Osteoblast (primary cell): Measurements from ENCODE around the gene YPEL3. TPM values are rescaled to one million over a fixed set of nuclear protein-coding genes. Genes with fewer than 3 reads are reported as not detected.

ENCODE experiments used
- DNase-seq: peaks from one replicate; pipeline ENCODE4 v3.0.0; 2011; ENCODE audit warnings: low spot score, mixed read lengths; ENCODE audit not compliant: insufficient read length; ENCODE audit errors: missing footprints
- H2AFZ ChIP-seq: 2 replicates; pipeline ENCODE4 v1.6.0; 2011; ENCODE audit warnings: mild to moderate bottlenecking, low read length
- H3K27ac ChIP-seq: 2 replicates; pipeline ENCODE4 v1.5.1; 2011; ENCODE audit warnings: mild to moderate bottlenecking, low read depth, low read length, moderate library complexity
- H3K27me3 ChIP-seq: 2 replicates; pipeline ENCODE4 v1.6.0; 2012; ENCODE audit warnings: mild to moderate bottlenecking, control low read depth, inconsistent platforms, low read length, moderate library complexity; ENCODE audit not compliant: insufficient read depth
- H3K36me3 ChIP-seq: 2 replicates; pipeline ENCODE4 v1.5.1; 2011; ENCODE audit warnings: mild to moderate bottlenecking, low read length, control low read depth, moderate library complexity; ENCODE audit not compliant: insufficient read depth
- H3K4me1 ChIP-seq: 2 replicates; pipeline ENCODE4 v1.5.1; 2011; ENCODE audit warnings: mild to moderate bottlenecking, low read length, control low read depth, moderate library complexity; ENCODE audit not compliant: insufficient read depth
- H3K4me2 ChIP-seq: 2 replicates; pipeline ENCODE4 v1.6.0; 2011; ENCODE audit warnings: mild to moderate bottlenecking, low read length; ENCODE audit not compliant: insufficient read depth
- H3K4me3 ChIP-seq: fragments of 200-600 bp; sonication (generic); 3 replicates; pipeline ENCODE4 v1.5.1; 2012; ENCODE audit warnings: mild to moderate bottlenecking, low read length, inconsistent platforms; ENCODE audit not compliant: insufficient read depth
- H3K79me2 ChIP-seq: 2 replicates; pipeline ENCODE4 v1.6.0; 2012; ENCODE audit warnings: mild to moderate bottlenecking, low read length, control low read depth, inconsistent platforms; ENCODE audit not compliant: insufficient read depth
- H3K9me3 ChIP-seq: 2 replicates; pipeline ENCODE4 v1.5.1; 2011; ENCODE audit warnings: low read depth, low read length, control low read depth
- H4K20me1 ChIP-seq: 2 replicates; pipeline ENCODE4 v1.6.0; 2012; ENCODE audit warnings: mild to moderate bottlenecking, low read length, control low read depth; ENCODE audit not compliant: insufficient read depth
- CTCF ChIP-seq: IDR thresholded peaks from 2 replicates; pipeline ENCODE4 v1.5.1; 2011; ENCODE audit warnings: mild to moderate bottlenecking, low read depth, low read length, moderate library complexity; ENCODE audit errors: extremely low read depth
- total RNA-seq: library from RNA; depleted of rRNA; stranded (reverse); fragments of >200 nt; gene quantifications from 2 replicates; pipeline ENCODE4 v1.2.3, GENCODE V29; 2012

The YPEL3 gene
- total RNA-seq, 1 donor, result 28.2 TPM

GRCh38 chr16:30063278-30063892, 32.6 kb downstream of the YPEL3 start:
- peak overlapping the region; percentile 95 for H3K4me3 ChIP-seq
- peak; percentile 76 for DNase-seq

GRCh38 chr16:30060836-30061554, 35.0 kb downstream of the YPEL3 start:
- Histone ChIP-seq H3K4me3 (no peak overlapping the region), H3K4me1 (peaks cover 18% of the 10 kb centered on the region)

More at GRCh38 chr16:30063278-30063892, 32.6 kb downstream of the YPEL3 start:
- Histone ChIP-seq H3K4me1 (peaks cover 34% of the 10 kb centered on the region), H2AFZ (peak overlapping the region; percentile 83), H3K36me3 (peaks cover 38% of the 10 kb centered on the region), H3K9me3 (no peaks in the 10 kb centered on the region), H4K20me1 (peaks cover 27% of the 10 kb centered on the region), H3K27ac (peak overlapping the region; percentile 96), H3K27me3 (no peaks in the 10 kb centered on the region), H3K79me2 (peaks cover 31% of the 10 kb centered on the region), H3K4me2 (peak overlapping the region; percentile 93)
- no peak for TF ChIP-seq CTCF

GRCh38 chr16:30060346-30060745, 35.7 kb downstream of the YPEL3 start:
- Histone ChIP-seq H3K79me2 (peaks cover 5% of the 10 kb centered on the region), H3K36me3 (peaks cover 23% of the 10 kb centered on the region), H3K4me2 (no peak overlapping the region), H3K27me3 (no peaks in the 10 kb centered on the region), H4K20me1 (no peaks in the 10 kb centered on the region), H3K9me3 (no peaks in the 10 kb centered on the region), H3K4me3 (no peak overlapping the region), H3K27ac (no peak overlapping the region), H2AFZ (no peak overlapping the region), H3K4me1 (peaks cover 18% of the 10 kb centered on the region)
- peak; percentile 45 for DNase-seq
- no peak for TF ChIP-seq CTCF

More at GRCh38 chr16:30060836-30061554, 35.0 kb downstream of the YPEL3 start:
- Histone ChIP-seq H3K36me3 (peaks cover 23% of the 10 kb centered on the region), H3K27ac (no peak overlapping the region), H3K27me3 (no peaks in the 10 kb centered on the region), H3K9me3 (no peaks in the 10 kb centered on the region), H3K4me2 (no peak overlapping the region), H3K79me2 (peaks cover 9% of the 10 kb centered on the region), H4K20me1 (peaks cover 4% of the 10 kb centered on the region), H2AFZ (no peak overlapping the region)
- TF ChIP-seq CTCF, result no peak
- peak; percentile 49 for DNase-seq

GRCh38 chr16:30054959-30055553, 41.0 kb downstream of the YPEL3 start:
- Histone ChIP-seq H3K36me3 (peaks cover 13% of the 10 kb centered on the region), H3K4me3 (no peak overlapping the region), H2AFZ (no peak overlapping the region), H3K27ac (no peak overlapping the region), H4K20me1 (no peaks in the 10 kb centered on the region), H3K27me3 (no peaks in the 10 kb centered on the region), H3K9me3 (no peaks in the 10 kb centered on the region), H3K4me1 (peaks cover 23% of the 10 kb centered on the region), H3K4me2 (no peak overlapping the region), H3K79me2 (peaks cover 11% of the 10 kb centered on the region)
- peak; percentile 49 for TF ChIP-seq CTCF
- DNase-seq, result peak; percentile 82
